Adrenal gland (tissue), 5 donors: ENCODE results near the gene SHISA6.

Source experiments
- CTCF ChIP-seq, 6 experiments: fragments of 450-650 bp in 4 of 6; fragments of 200-600 bp in 2 of 6; sonication (generic) in 1 of 6; IDR thresholded peaks; 1 replicate in 5 of 6; 2 replicates in 1 of 6; pipeline versions ENCODE4 v1.5.1 to v1.8.0; 2016 to 2021; ENCODE audit warnings: antibody characterized with exemption in 6 of 6, mild to moderate bottlenecking in 2 of 6, moderate library complexity in 1 of 6
- POLR2A ChIP-seq, 2 donors: fragments of 450-650 bp; IDR thresholded peaks; one replicate each; pipeline ENCODE4 v1.6.1; 2017; ENCODE audit warnings: antibody characterized with exemption in 2 of 2, mild to moderate bottlenecking in 2 of 2, moderate library complexity in 1 of 2
- donor health status: DM: no; HTN: no; CAD: no.

- TF ChIP-seq POLR2A (IDR thresholded peaks at IDR 0.05) (no peak), CTCF (IDR thresholded peaks at IDR 0.05) (no peak)
These were observed 4.2 kb downstream of the SHISA6 start for GRCh38 chr17:11245187-11245586.
